SU-DHL-6 (cell line): ENCODE results near the gene HAPSTR1.
A peak's percentile ranks its signal among the peaks of the same experiment; 100 is the strongest.
"Not testable (repeated sequence)": the region's sequence is repeated elsewhere in the genome, so short reads cannot be mapped to it uniquely, and the experiment has no call there.

ENCODE experiments used
- H2AFZ ChIP-seq: fragments of 200-600 bp; sonication (generic); 2 replicates; pipeline ENCODE4 v1.6.1; 2014; ENCODE audit warnings: low read depth, mild to moderate bottlenecking, moderate library complexity, mixed read lengths, antibody characterized with exemption, low read length; ENCODE audit not compliant: severe bottlenecking
- H3F3A ChIP-seq: fragments of 200-600 bp; shearing (Covaris generic); 2 replicates; pipeline ENCODE4 v1.6.0; 2016; ENCODE audit warnings: antibody characterized with exemption, mild to moderate bottlenecking; ENCODE audit not compliant: insufficient read depth
- H3K27ac ChIP-seq: fragments of 200-600 bp; sonication (generic); 2 replicates; pipeline ENCODE4 v1.5.1; 2016; ENCODE audit warnings: low read depth, mild to moderate bottlenecking, low read length, moderate library complexity, mixed read lengths
- H3K27me3 ChIP-seq: fragments of 200-600 bp; sonication (generic), shearing (Covaris generic); 2 replicates; pipeline ENCODE4 v1.6.0; 2014; ENCODE audit warnings: mild to moderate bottlenecking, low read length
- H3K36me3 ChIP-seq: fragments of 200-600 bp; sonication (generic); 2 replicates; pipeline ENCODE4 v1.6.1; 2014; ENCODE audit warnings: mild to moderate bottlenecking, low read length, mixed read lengths
- H3K4me2 ChIP-seq: fragments of 300-600, 200-600 bp; shearing (Covaris generic), sonication (generic); 2 replicates; pipeline ENCODE4 v1.6.0; 2014; ENCODE audit warnings: low read length, low read depth, mild to moderate bottlenecking; ENCODE audit not compliant: poor library complexity, severe bottlenecking
- H3K4me3 ChIP-seq: fragments of 200-600 bp; sonication (generic); 2 replicates; pipeline ENCODE4 v1.5.1; 2014; ENCODE audit warnings: antibody characterized with exemption, low read length, mild to moderate bottlenecking, mixed read lengths; ENCODE audit not compliant: insufficient read depth, poor library complexity, severe bottlenecking
- H3K79me2 ChIP-seq: fragments of 200-600 bp; sonication (generic); 2 replicates; pipeline ENCODE4 v1.6.1; 2014; ENCODE audit warnings: mild to moderate bottlenecking, low read length, moderate library complexity; ENCODE audit not compliant: insufficient read depth
- H3K9ac ChIP-seq: fragments of 200-600 bp; sonication (generic); 2 replicates; pipeline ENCODE4 v1.7.0; 2014; ENCODE audit warnings: mild to moderate bottlenecking, low read length
- H3K9me2 ChIP-seq: fragments of 200-600 bp; sonication (generic); replicated peaks from 2 replicates; pipeline ENCODE4 v1.6.1; 2014; ENCODE audit warnings: low read length; ENCODE audit not compliant: insufficient read depth
- H3K9me3 ChIP-seq: fragments of 200-600 bp; sonication (generic); 2 replicates; pipeline ENCODE4 v1.6.1; 2014; ENCODE audit warnings: low read length, mixed read lengths; ENCODE audit not compliant: insufficient read depth
- H4K20me1 ChIP-seq: fragments of 200-600 bp; sonication (generic); 2 replicates; pipeline ENCODE4 v1.6.1; 2014; ENCODE audit warnings: low read depth, mild to moderate bottlenecking, antibody characterized with exemption, low read length, moderate library complexity, mixed read lengths
- CTCF ChIP-seq: fragments of 200-600 bp; sonication (generic); IDR thresholded peaks from one replicate; pipeline ENCODE4 v1.5.1; 2017; ENCODE audit warnings: antibody characterized with exemption, mild to moderate bottlenecking, low read length, moderate library complexity; ENCODE audit not compliant: insufficient read depth, poor library complexity, severe bottlenecking
- EZH2phosphoT487 ChIP-seq: fragments of 200-600 bp; sonication (generic), shearing (Covaris generic); conservative IDR thresholded peaks from 2 replicates; pipeline ENCODE4 v1.6.1; 2018; ENCODE audit warnings: mild to moderate bottlenecking, antibody characterized with exemption, low read length, moderate library complexity, mixed read lengths

Gene HAPSTR1

GRCh38 chr16:9077091-9077809 lies 14.2 kb upstream of the HAPSTR1 start:
- no peak for TF ChIP-seq EZH2phosphoT487
- no peak for TF ChIP-seq CTCF
- Histone ChIP-seq H4K20me1 (no peaks in the 10 kb centered on the region), H3K79me2 (no peaks in the 10 kb centered on the region), H3K4me2 (peak overlapping the region; percentile 29), H3K36me3 (no peaks in the 10 kb centered on the region), H3K4me3 (no peak overlapping the region), H3K27ac (peak overlapping the region; percentile 23), H3F3A (peaks cover 6% of the 10 kb centered on the region), H2AFZ (peak overlapping the region; percentile 59), H3K9me2 (no peaks in the 10 kb centered on the region), H3K9ac (peak overlapping the region; percentile 12; the same call in 1 of the 2 replicates), H3K27me3 (no peaks in the 10 kb centered on the region), H3K9me3 (no peaks in the 10 kb centered on the region)

- not testable (repeated sequence) for H3K36me3 ChIP-seq, H3K9ac ChIP-seq, H3F3A ChIP-seq, H3K79me2 ChIP-seq, H3K27me3 ChIP-seq, H3K9me3 ChIP-seq, H3K4me3 ChIP-seq, H4K20me1 ChIP-seq, H3K27ac ChIP-seq, H3K9me2 ChIP-seq
- H2AFZ ChIP-seq = peak overlapping the region; percentile 32
- H3K4me2 ChIP-seq = peak overlapping the region; percentile 49
Measured at GRCh38 chr16:9078467-9079429, 12.7 kb upstream of the HAPSTR1 start.

- Histone ChIP-seq H3F3A (peaks cover 6% of the 10 kb centered on the region), H2AFZ (peak overlapping the region; percentile 32), H3K4me2 (no peak overlapping the region), H3K9ac (no peak overlapping the region), H3K9me3 (no peaks in the 10 kb centered on the region), H3K36me3 (no peaks in the 10 kb centered on the region), H3K27ac (no peak overlapping the region), H3K9me2 (no peaks in the 10 kb centered on the region), H3K4me3 (no peak overlapping the region), H3K27me3 (no peaks in the 10 kb centered on the region), H3K79me2 (no peaks in the 10 kb centered on the region), H4K20me1 (no peaks in the 10 kb centered on the region)
- TF ChIP-seq EZH2phosphoT487 (no peak), CTCF (no peak)
Measured at GRCh38 chr16:9079430-9079812, 12.0 kb upstream of the HAPSTR1 start.

GRCh38 chr16:9081158-9081557 lies 10.3 kb upstream of the HAPSTR1 start:
- H3K9ac ChIP-seq = no peak overlapping the region
- H4K20me1 ChIP-seq = no peaks in the 10 kb centered on the region
- no peaks in the 10 kb centered on the region for H3K9me3 ChIP-seq
- no peak overlapping the region for H3K4me3 ChIP-seq
- TF ChIP-seq EZH2phosphoT487 = no peak
- TF ChIP-seq CTCF = no peak
- H3K36me3 ChIP-seq = no peaks in the 10 kb centered on the region
- no peaks in the 10 kb centered on the region for H3K27me3 ChIP-seq
- H3K27ac ChIP-seq = no peak overlapping the region
- peaks cover 6% of the 10 kb centered on the region for H3F3A ChIP-seq
- no peaks in the 10 kb centered on the region for H3K9me2 ChIP-seq
- H3K79me2 ChIP-seq = no peaks in the 10 kb centered on the region
- H2AFZ ChIP-seq = no peak overlapping the region
- no peak overlapping the region for H3K4me2 ChIP-seq
